Measurements from ENCODE around the gene UNK.

- TF ChIP-seq CTCF (conservative IDR thresholded peaks at IDR 0.05), result no peak
- TF ChIP-seq EZH2 (IDR thresholded peaks at IDR 0.05; ENCODE audit: low read depth), result no peak
Observed at GRCh38 chr17:75793460-75793859, 8.9 kb downstream of the UNK start.
